Measurements from ENCODE around the gene USP19.

USP19 gene

DNA sequence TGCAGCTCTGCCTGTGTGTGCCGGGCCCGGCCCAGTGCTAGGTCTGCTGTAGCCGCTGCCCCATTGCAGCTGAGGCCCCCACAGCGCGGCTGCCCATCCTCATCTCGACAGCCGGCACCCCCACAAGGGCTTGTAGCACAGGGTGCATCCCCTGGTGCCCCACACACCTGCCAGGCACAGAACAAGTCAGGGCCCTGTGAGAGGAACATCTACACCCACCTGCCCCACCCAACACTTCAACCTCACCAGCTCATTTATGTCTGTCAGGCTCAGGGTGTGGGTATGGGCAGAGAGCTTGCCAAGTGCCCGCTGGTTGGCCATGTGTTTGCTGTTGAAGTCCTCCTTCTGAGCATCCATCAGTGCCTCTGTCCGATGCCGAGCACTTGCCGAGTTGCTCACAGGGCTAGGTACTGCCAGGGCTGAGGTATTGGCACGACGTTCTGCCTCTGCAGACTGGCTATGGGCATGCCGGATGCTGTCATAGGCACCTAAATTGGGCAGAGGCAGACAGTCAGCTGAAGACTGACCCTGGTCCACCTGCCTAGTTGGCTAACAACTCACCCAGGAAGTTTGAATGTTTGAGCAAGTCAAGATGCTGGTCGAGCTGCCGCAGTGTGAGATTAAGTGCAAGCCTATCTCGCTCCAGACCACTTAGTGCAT lies 2.4 kb upstream of the USP19 start:
- peaks cover 26% of the 10 kb centered on the region for H3K4me1 Mint-ChIP-seq
- DNase-seq (ENCODE audit: low spot score in 2 of 2) = no peak
- no peaks in the 10 kb centered on the region for H3K9me3 Mint-ChIP-seq
- no peak overlapping the region for H3K27ac Mint-ChIP-seq
- no peak for ATAC-seq
- H3K4me3 Mint-ChIP-seq = no peak overlapping the region
- H3K36me3 Mint-ChIP-seq = peaks cover 15% of the 10 kb centered on the region

- no peaks in the 10 kb centered on the region for H3K9me3 Mint-ChIP-seq
- H3K27ac Mint-ChIP-seq = peak overlapping the region; percentile 79
- ATAC-seq (no peak), DNase-seq (ENCODE audit: low spot score in 2 of 2) (no peak)
- peaks cover 26% of the 10 kb centered on the region for H3K4me1 Mint-ChIP-seq
- H3K36me3 Mint-ChIP-seq = peaks cover 20% of the 10 kb centered on the region
- no peak overlapping the region for H3K4me3 Mint-ChIP-seq
Measured at GRCh38 chr3:49122451-49122850, 1.8 kb upstream of the USP19 start.

GRCh38 chr3:49122022-49122421 lies 1.4 kb upstream of the USP19 start:
- no peak for DNase-seq (ENCODE audit: low spot score in 2 of 2)
- Mint-ChIP-seq H3K4me1 (peaks cover 26% of the 10 kb centered on the region), H3K4me3 (peak overlapping the region; percentile 75), H3K36me3 (peaks cover 25% of the 10 kb centered on the region), H3K9me3 (no peaks in the 10 kb centered on the region), H3K27ac (peak overlapping the region; percentile 79)
- no peak for ATAC-seq

- peaks cover 31% of the 10 kb centered on the region for H3K36me3 Mint-ChIP-seq
- peak overlapping the region; percentile 75 for H3K4me3 Mint-ChIP-seq
- H3K9me3 Mint-ChIP-seq = no peaks in the 10 kb centered on the region
- peaks cover 26% of the 10 kb centered on the region for H3K4me1 Mint-ChIP-seq
- H3K27ac Mint-ChIP-seq = peak overlapping the region; percentile 79
- ATAC-seq (no peak), DNase-seq (ENCODE audit: low spot score in 2 of 2) (no peak)
Measured at GRCh38 chr3:49121132-49121736, 611 bp upstream of the USP19 start.

- Mint-ChIP-seq H3K9me3 (no peaks in the 10 kb centered on the region), H3K27ac (peak overlapping the region; percentile 79), H3K4me3 (peak overlapping the region; percentile 75), H3K4me1 (peaks cover 26% of the 10 kb centered on the region), H3K36me3 (peaks cover 43% of the 10 kb centered on the region)
- DNase-seq (ENCODE audit: low spot score in 2 of 2) (no peak), ATAC-seq (peak; percentile 3)
Measured at GRCh38 chr3:49120096-49120437, 556 bp downstream of the USP19 start.

DNA sequence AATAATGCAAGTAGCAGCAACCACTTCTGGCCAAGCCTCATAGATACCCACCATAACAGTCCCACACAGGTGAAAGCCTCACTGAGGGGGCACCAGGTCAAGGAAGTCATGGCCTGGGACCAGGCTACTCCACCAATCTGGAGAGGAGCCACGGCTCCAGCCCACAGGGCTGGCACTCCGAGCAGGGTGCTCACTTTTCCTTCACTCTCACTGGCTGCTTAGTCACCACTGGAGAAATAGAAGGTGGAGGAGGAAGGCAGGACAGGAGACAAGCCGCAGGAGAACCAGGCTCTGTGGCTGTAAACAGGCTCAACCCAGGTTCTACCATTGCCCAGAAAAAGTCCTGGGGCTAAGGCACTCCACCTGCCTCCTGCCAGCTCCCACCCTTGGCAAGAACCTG lies 1.2 kb downstream of the USP19 start:
- H3K27ac Mint-ChIP-seq = peak overlapping the region; percentile 79
- peak overlapping the region; percentile 75 for H3K4me3 Mint-ChIP-seq
- no peak for ATAC-seq
- H3K36me3 Mint-ChIP-seq = peaks cover 46% of the 10 kb centered on the region
- H3K4me1 Mint-ChIP-seq = peaks cover 26% of the 10 kb centered on the region
- no peaks in the 10 kb centered on the region for H3K9me3 Mint-ChIP-seq
- DNase-seq (ENCODE audit: low spot score in 2 of 2) = no peak

- no peak overlapping the region for H3K27ac Mint-ChIP-seq
- no peaks in the 10 kb centered on the region for H3K9me3 Mint-ChIP-seq
- peaks cover 26% of the 10 kb centered on the region for H3K4me1 Mint-ChIP-seq
- peaks cover 46% of the 10 kb centered on the region for H3K36me3 Mint-ChIP-seq
- peak overlapping the region; percentile 75 for H3K4me3 Mint-ChIP-seq
- ATAC-seq = no peak
- DNase-seq (ENCODE audit: low spot score in 2 of 2) = no peak
Measured at GRCh38 chr3:49119036-49119435, 1.6 kb downstream of the USP19 start.

DNA sequence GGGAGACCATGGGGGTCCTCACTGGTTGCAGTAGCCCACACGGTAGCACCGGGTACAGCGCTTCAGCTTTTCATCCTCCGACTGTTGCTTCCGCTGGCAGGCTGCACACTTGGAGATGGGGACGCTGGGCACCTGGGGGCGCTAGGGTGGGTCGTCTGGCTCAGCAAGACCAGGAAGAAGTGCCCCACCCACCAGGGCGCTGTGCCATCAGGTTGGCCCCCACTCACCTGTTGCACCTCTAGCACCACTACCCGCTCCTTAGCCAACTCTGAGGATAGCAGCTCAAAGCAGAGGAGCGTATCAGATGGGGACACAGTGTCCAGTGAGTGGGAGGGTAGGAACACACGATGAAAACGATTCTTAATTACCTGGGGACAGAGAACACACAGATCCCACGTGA lies 8.4 kb downstream of the USP19 start:
- no peaks in the 10 kb centered on the region for H3K9me3 Mint-ChIP-seq
- no peaks in the 10 kb centered on the region for H3K4me1 Mint-ChIP-seq
- no peak overlapping the region for H3K4me3 Mint-ChIP-seq
- H3K27ac Mint-ChIP-seq = no peak overlapping the region
- DNase-seq (ENCODE audit: low spot score in 2 of 2) = no peak
- no peak for ATAC-seq
- H3K36me3 Mint-ChIP-seq = peaks cover 57% of the 10 kb centered on the region

GRCh38 chr3:49111347-49111746 lies 9.3 kb downstream of the USP19 start:
- Mint-ChIP-seq H3K27ac (no peak overlapping the region), H3K4me3 (no peak overlapping the region), H3K9me3 (no peaks in the 10 kb centered on the region), H3K36me3 (peaks cover 54% of the 10 kb centered on the region), H3K4me1 (no peaks in the 10 kb centered on the region)
- no peak for ATAC-seq
- DNase-seq (ENCODE audit: low spot score in 2 of 2) = no peak

DNA sequence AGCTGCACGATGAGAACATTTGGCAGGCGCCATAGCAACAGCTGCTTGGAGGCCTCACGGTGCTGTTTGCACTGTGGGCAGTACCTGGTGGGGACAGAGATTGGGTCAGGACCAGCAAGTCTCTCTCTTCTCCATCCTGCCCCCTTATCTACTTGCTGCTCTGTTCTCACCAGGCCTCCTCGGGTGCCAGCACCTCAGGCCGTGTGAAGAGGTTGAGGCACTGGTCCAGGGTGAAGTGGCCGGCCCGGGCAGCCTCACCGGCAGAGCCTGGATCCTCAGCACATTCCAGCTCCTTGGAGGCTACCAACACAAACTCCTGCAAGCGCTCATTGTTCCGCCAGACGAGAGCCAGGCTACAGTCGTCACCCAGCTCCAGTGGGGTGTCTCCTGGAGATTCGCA lies 9.8 kb downstream of the USP19 start:
- Mint-ChIP-seq H3K4me3 (no peak overlapping the region), H3K9me3 (no peaks in the 10 kb centered on the region), H3K4me1 (peaks cover 2% of the 10 kb centered on the region), H3K27ac (no peak overlapping the region), H3K36me3 (peaks cover 49% of the 10 kb centered on the region)
- DNase-seq (ENCODE audit: low spot score in 2 of 2) = no peak
- no peak for ATAC-seq

DNA sequence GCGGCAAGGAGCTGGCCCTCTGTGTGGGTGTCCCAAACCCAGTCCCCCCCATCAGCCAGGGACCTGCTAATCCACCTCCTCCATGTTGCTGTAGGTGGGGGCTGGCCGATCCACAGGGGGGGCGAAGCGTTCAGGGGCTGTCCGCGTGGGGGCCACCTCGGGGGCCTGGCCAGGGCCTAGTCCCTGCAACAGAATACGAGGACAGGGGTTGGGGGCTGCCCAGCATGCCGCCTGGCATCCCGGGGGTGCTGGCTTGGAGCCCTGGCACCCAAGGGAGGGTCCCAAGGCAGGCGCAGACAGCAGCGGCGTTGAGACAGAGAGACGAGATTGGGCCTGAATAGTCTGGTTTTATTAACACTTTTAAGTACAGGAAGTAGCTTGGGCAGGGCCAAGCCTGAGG lies 12.3 kb downstream of the USP19 start:
- Mint-ChIP-seq H3K4me1 (peaks cover 23% of the 10 kb centered on the region), H3K4me3 (no peak overlapping the region), H3K36me3 (peaks cover 44% of the 10 kb centered on the region), H3K27ac (no peak overlapping the region), H3K9me3 (no peaks in the 10 kb centered on the region)
- DNase-seq (ENCODE audit: low spot score in 2 of 2) = no peak
- ATAC-seq = no peak

DNA sequence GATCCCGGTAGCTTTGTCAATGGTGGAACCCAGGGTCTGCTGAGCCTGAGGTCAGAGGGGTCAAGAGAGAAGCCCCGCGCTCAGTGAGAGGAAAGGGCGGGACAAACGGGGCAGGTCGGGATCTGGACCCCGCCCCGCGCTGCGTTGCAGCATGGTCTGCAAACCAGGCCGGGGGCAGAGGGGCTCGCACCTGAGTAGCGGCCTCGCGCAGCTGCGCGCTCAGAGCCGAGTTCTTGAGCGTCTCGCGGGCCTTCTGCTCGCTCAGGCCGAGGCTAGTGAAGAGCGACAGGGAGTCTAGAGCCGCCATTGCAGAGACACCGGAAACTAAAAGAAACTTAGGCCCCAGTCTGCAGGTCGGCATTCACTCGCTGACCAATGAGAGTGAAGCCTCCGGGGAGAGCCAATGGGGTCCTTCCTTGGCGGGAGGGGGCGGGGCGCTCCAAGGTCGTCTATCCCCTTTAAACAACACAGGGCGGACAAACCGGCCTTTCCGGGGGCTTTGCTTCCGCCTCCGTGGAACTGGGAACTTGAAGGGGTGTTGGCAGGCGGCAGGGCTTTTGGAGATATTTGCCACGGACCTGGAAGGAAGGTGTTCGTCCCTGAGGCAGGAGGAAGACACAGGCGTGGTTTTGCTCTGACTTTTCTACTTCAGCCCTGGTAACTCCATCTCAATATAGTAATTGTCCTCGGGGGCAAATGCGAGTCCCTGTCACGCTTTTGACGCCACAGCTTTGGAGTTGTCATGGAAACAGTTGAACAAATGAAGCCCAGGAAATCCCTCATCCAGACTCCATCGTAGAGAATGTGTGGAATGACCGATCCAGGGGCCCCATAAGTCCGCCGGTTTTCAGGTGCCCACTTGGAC lies 16.0 kb downstream of the USP19 start, which contains the start of gene QARS1:
QARS1 (minus strand) TSS at position 331 of the 865 bp plus-strand sequence; CDS start at position 307, 24 bp downstream.
- peaks cover 36% of the 10 kb centered on the region for H3K4me1 Mint-ChIP-seq
- H3K27ac Mint-ChIP-seq = peak within 1 kb of the TSS; percentile 98
- peaks cover 54% of the 10 kb centered on the region for H3K36me3 Mint-ChIP-seq
- peak within 1 kb of the TSS; percentile 99 for H3K4me3 Mint-ChIP-seq
- no peaks in the 10 kb centered on the region for H3K9me3 Mint-ChIP-seq
- DNase-seq (ENCODE audit: low spot score in 2 of 2) (peak; percentile 74 to 94), ATAC-seq (peak; percentile 97)

GRCh38 chr3:49104052-49104426 lies 16.6 kb downstream of the USP19 start:
- Mint-ChIP-seq H3K9me3 (no peaks in the 10 kb centered on the region), H3K36me3 (peaks cover 60% of the 10 kb centered on the region), H3K27ac (peak overlapping the region; percentile 98), H3K4me3 (peak overlapping the region; percentile 99), H3K4me1 (peaks cover 36% of the 10 kb centered on the region)
- no peak for ATAC-seq
- DNase-seq (ENCODE audit: low spot score in 2 of 2) = no peak

GRCh38 chr3:49100046-49100615 lies 20.5 kb downstream of the USP19 start:
- ATAC-seq (no peak), DNase-seq (ENCODE audit: low spot score in 2 of 2) (no peak)
- H3K36me3 Mint-ChIP-seq = peaks cover 86% of the 10 kb centered on the region
- H3K27ac Mint-ChIP-seq = peak overlapping the region; percentile 34
- no peaks in the 10 kb centered on the region for H3K9me3 Mint-ChIP-seq
- H3K4me3 Mint-ChIP-seq = no peak overlapping the region
- H3K4me1 Mint-ChIP-seq = peaks cover 30% of the 10 kb centered on the region

DNA sequence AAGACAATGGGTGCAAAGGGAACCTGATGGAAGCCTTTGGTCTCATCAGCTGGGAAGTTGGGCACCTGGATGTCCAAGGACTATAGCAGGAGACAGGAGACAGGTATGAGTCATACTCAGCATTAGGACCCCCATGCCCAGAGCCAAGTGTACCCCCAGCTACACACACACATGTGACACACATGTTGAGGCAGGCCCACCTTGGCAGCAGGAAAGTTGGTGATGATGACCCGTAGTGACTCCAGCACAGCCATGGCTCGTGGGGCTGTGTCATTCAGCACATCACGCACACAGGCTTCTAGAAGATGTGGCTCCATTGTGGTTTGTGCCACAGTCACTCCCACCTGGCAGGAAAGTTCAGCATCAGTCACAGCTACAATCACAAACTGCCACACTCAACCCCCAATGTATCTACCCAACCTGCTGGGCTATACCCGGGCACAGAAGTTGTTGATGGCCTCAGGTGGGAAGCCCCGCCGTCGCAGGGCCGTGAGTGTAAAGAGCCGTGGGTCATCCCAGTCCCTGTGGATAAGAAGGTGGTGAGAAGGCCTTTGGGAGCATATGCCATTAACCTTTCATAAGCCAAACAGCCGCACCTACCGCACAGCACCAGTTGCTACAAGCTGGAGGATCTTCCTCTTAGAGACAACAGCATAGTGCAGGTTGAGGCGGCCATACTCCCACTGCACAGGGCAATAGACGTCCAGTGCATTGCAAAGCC lies 21.6 kb downstream of the USP19 start:
- no peak overlapping the region for H3K27ac Mint-ChIP-seq
- peaks cover 25% of the 10 kb centered on the region for H3K4me1 Mint-ChIP-seq
- H3K9me3 Mint-ChIP-seq = no peaks in the 10 kb centered on the region
- H3K36me3 Mint-ChIP-seq = peaks cover 87% of the 10 kb centered on the region
- H3K4me3 Mint-ChIP-seq = no peak overlapping the region
- DNase-seq (ENCODE audit: low spot score in 2 of 2) (no peak), ATAC-seq (no peak)

Measured in stimulated activated effector memory CD8-positive, alpha-beta T cell treated with anti-CD3 and anti-CD28 coated beads, Interleukin-12 subunit alpha, Interleukin-12 subunit beta, amount 100 ng/mL, for 72 hours (primary cell).